Activated naive CD4-positive, alpha-beta T cell treated with anti-CD3 and anti-CD28 coated beads, Interleukin-2, amount 50 U/mL, for 72 hours (primary cell): Measurements from ENCODE around the gene UBLCP1. TPM values are rescaled to one million over a fixed set of nuclear protein-coding genes. Genes with fewer than 3 reads are reported as not detected.

Experiments used
- ATAC-seq, 2 donors: fragments of 150-1000 bp; cut with Tn5 transposase; 2 replicates each; pipeline ENCODE4 v1.10.0; 2021; ENCODE audit warnings: mild to moderate bottlenecking in 2 of 2, moderate library complexity in 2 of 2
- DNase-seq, 2 donors: peaks; one replicate each; pipeline ENCODE4 v3.0.0; 2021 to 2022; ENCODE audit warnings: low spot score in 2 of 2
- H3K27ac Mint-ChIP-seq, 2 donors: one replicate each; pipeline ENCODE4 v1.8.0; 2022; ENCODE audit warnings: mild to moderate bottlenecking in 2 of 2, mixed read lengths in 2 of 2
- H3K36me3 Mint-ChIP-seq, 2 donors: one replicate each; pipeline ENCODE4 v1.8.0; 2022; ENCODE audit warnings: mixed read lengths in 2 of 2
- H3K9me3 Mint-ChIP-seq, 2 donors: one replicate each; pipeline ENCODE4 v1.8.0; 2022; ENCODE audit warnings: mixed read lengths in 2 of 2
- total RNA-seq, 2 donors: library from RNA; stranded (reverse); gene quantifications; one replicate each; pipeline ENCODE4 v1.2.3, GENCODE V29; 2022

The UBLCP1 gene
- total RNA-seq, 2 donors from 2014 or later, result 22.7 to 24.0 TPM

- DNase-seq (no peak), ATAC-seq (no peak)
- no peak overlapping the region for H3K27ac Mint-ChIP-seq
- no peaks in the 10 kb centered on the region for H3K36me3 Mint-ChIP-seq
- H3K9me3 Mint-ChIP-seq, result no peaks in the 10 kb centered on the region
Measured at GRCh38 chr5:159319832-159320231, 56.7 kb downstream of the UBLCP1 start.

DNA sequence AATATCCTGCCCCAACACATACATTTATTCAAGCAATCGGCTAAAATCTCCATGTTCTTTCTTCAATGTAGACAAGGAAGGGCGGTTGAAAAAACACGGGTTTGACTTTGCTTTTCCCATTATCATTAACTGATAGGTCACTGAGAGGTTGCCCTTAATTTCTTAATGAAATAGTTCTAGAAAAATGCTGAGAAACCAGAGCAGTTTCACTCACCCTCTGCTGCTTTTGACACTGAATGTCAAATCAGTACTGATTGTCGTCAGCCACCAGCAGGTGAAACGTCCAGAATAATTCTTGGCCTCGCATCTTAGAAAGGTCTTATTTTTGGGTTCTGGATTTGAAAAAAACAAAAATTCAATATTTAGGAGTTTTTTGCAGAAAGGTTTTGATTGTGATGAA is 59.1 kb downstream of the UBLCP1 start:
- Mint-ChIP-seq H3K36me3 (no peaks in the 10 kb centered on the region), H3K9me3 (no peaks in the 10 kb centered on the region), H3K27ac (no peak overlapping the region)
- DNase-seq, result no peak
- ATAC-seq, result no peak

DNA sequence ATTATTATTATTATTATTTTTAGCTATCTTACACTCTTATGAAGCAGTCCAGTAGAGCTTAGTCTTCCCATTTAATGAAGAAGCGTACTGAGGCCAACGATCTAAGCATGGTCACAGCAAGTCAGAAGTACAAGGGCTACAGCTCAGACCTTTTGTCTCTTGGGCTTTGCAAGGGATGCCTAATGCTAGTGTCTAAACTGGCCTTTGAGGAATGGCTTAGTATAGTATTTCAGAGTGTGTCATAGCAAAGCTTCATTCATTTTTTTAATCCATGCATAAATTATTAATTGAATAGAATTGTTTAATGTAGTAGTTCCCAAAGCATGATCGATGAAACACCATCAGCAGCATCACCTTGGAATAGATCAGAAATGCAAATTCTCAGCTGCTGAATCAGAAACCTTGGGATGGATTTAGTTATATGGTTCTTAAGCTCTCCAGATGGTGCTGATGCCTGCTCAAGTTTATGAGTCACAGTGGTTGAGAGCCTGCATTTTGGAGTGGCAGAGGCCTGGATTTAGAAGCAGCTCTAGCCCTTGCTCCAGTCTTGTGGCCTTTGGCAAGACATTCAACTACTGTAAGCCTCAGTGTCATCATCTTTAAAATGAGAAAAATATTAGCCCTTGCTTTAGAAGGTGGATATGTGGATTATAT is 61.1 kb downstream of the UBLCP1 start:
- DNase-seq, result no peak
- H3K9me3 Mint-ChIP-seq, result no peaks in the 10 kb centered on the region
- H3K36me3 Mint-ChIP-seq, result no peaks in the 10 kb centered on the region
- H3K27ac Mint-ChIP-seq, result no peak overlapping the region
- ATAC-seq, result no peak

DNA sequence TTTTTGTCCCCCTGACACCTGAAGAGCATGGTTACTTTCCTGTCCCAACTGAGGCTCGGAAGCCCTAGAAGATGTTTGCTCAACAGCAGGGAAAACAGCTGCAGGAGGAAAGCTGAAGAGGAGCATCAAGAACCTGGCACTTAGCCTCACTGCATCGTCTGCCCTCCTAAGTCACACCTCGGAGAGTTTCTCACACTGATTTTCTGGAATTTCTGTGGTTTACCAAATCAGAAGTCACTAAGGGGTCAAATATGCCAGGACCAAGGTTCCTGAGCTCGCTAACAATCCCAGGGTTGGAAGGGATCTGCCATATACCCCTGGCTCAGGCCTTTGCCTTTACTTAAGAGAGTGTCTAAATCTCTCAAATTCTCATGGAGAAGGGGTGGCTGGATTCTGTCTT is 61.9 kb downstream of the UBLCP1 start:
- DNase-seq (no peak), ATAC-seq (no peak)
- no peaks in the 10 kb centered on the region for H3K9me3 Mint-ChIP-seq
- no peak overlapping the region for H3K27ac Mint-ChIP-seq
- H3K36me3 Mint-ChIP-seq, result no peaks in the 10 kb centered on the region

- ATAC-seq, result no peak
- Mint-ChIP-seq H3K36me3 (no peaks in the 10 kb centered on the region), H3K9me3 (no peaks in the 10 kb centered on the region), H3K27ac (peak within 1 kb of the TSS in 1 of 2 donors; percentile 71)
- DNase-seq, result no peak
Measured at GRCh38 chr5:159330131-159330800, 67.2 kb downstream of the UBLCP1 start, which contains the start of gene IL12B. IL12B (minus strand) TSS chr5:159330487; CDS start chr5:159326782, 3,705 bp downstream.

DNA sequence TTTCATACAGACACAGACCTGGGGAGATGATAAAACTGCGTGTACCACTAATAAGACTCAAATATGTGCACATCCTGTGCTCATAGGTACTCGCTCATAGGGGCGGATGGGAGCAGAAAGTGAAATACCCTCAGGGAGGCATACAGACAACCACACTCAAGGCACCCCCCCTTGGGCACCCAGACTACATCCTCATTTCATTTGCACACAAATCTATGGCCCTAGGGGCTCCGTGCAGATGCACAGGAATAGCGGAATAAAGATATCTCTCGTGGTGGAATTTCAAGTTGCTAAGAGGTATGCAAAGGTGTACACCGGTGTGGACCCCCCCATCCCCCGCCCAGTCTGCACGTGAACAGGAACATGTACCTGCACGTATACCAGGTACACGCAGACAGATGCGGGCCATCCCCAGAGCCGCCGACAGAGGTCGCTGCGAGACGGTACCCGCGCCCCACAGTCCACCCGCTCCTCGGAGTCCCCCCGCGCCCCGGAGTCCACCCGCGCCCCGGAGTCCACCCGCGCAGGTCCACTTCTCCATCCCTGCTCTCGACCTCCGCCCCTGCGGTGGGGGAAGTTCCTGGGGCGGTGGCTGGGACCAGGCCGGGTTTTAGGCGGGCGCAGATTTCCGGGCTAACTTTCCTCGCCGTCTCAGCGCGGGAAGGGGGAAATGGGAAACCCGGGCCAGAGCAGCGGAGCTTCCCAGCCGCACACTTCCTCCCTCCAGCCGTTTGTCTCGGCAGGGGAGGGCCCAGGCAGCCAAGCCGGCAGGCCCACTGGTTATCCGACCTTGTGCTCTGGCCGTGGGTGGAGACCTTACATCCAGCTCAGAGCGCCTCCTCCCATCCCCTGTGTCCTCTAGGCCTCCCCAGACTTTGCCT is 68.2 kb downstream of the UBLCP1 start:
- peak overlapping the region in 1 of 2 donors; percentile 71 for H3K27ac Mint-ChIP-seq
- H3K36me3 Mint-ChIP-seq, result no peaks in the 10 kb centered on the region
- DNase-seq (peak; percentile 67 to 80), ATAC-seq (peak; percentile 86 to 97)
- no peaks in the 10 kb centered on the region for H3K9me3 Mint-ChIP-seq

- Mint-ChIP-seq H3K27ac (no peak overlapping the region), H3K36me3 (no peaks in the 10 kb centered on the region), H3K9me3 (no peaks in the 10 kb centered on the region)
- ATAC-seq, result no peak
- DNase-seq, result no peak
Measured at GRCh38 chr5:159332800-159333544, 69.9 kb downstream of the UBLCP1 start.

DNA sequence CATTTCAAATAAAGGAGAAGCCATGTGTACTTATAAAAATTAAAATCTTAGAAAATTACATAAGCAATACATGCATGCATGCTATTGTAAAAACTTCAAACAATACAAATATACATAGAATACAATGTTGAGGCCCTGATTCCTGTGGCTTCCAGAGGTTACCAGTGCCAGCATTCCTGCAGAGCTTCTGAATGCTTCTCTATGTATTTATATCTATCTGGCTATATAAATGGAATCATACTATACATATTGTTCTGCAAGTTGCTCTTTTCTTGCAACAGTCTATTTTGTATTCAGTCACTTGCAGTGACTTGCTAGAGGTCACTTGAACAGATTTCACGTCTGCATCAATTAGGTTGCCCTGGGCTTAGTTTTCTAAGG is 70.4 kb downstream of the UBLCP1 start:
- Mint-ChIP-seq H3K27ac (no peak overlapping the region), H3K9me3 (no peaks in the 10 kb centered on the region), H3K36me3 (no peaks in the 10 kb centered on the region)
- ATAC-seq, result no peak
- DNase-seq, result no peak

Other genes with a start within 250 kb of the UBLCP1 start
- under 1 TPM; 0.41 to 0.52 TPM for gene EBF1, start 163.4 kb upstream of the UBLCP1 start, total RNA-seq
- 10 to 100 TPM; 56.2 to 73.0 TPM for gene RNF145, start 53.7 kb upstream of the UBLCP1 start, total RNA-seq
- under 1 TPM in 1 of 2 donors, not detected in 1; 0.08 TPM for gene IL12B, start 67.2 kb downstream of the UBLCP1 start, total RNA-seq